NAMALWA (cell line): ENCODE data around the gene LRP1B.
"Not testable (repeated sequence)": the region's sequence is repeated elsewhere in the genome, so short reads cannot be mapped to it uniquely, and the experiment has no call there.

ENCODE experiments used
- DNase-seq: peaks from one replicate; pipeline ENCODE4 v3.0.0-alpha.2; 2015; ENCODE audit warnings: low spot score

Gene LRP1B

GRCh38 chr2:140440815-140441214, 1690.0 kb downstream of the LRP1B start:
- DNase-seq: no peak

DNA sequence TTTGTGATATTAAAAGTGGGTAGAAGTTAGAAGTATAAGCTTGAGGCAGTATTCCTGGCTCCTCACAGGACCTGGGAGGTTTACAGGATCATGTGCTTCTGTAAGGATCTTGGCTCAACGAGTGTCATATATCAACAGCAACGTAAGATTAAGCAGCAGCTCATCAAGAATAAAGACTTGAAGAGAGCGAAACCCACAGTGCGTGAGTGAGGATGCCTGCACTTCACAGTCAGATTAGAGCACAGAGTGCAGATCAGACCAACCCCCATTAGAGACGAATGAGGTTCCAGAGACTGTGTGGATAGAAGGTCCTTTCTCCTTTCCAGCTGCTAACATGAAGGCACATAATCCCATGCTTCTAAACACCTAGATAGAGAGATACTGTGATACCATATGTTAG, 1693.9 kb downstream of the LRP1B start:
- DNase-seq: no peak

- DNase-seq: not testable (repeated sequence)
Measured at GRCh38 chr2:140427033-140427432, 1703.8 kb downstream of the LRP1B start.

GRCh38 chr2:140424471-140424870, 1706.3 kb downstream of the LRP1B start:
- no peak for DNase-seq

- no peak for DNase-seq
Measured at GRCh38 chr2:140422759-140423158, 1708.1 kb downstream of the LRP1B start.

GRCh38 chr2:140417504-140417903, 1713.3 kb downstream of the LRP1B start:
- DNase-seq: no peak

GRCh38 chr2:140416577-140416976, 1714.2 kb downstream of the LRP1B start:
- no peak for DNase-seq

GRCh38 chr2:140415035-140415434, 1715.8 kb downstream of the LRP1B start:
- DNase-seq: not testable (repeated sequence)

DNA sequence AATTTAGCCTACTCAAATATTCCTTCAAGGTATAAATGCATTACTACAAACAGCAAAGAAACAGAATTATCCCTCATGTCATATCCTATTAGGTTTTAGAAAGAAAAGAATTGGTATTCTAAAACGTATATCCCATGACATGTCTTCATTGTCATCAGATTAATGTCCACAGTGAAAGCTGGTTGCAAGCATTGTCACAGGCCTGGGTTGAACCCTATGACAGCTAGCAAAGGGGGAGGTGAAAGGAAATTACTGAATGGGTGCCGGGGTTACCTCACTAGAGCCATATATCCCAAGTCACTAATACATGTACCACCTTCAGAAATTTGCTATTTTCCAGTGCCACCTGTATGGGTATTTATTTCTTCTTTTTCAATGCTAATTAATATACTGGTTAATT, 1720.1 kb downstream of the LRP1B start:
- no peak for DNase-seq

- no peak for DNase-seq
Measured at GRCh38 chr2:140401056-140401455, 1729.8 kb downstream of the LRP1B start.

- no peak for DNase-seq
Measured at GRCh38 chr2:140392824-140393223, 1738.0 kb downstream of the LRP1B start.

GRCh38 chr2:140384946-140385345, 1745.9 kb downstream of the LRP1B start:
- no peak for DNase-seq

DNA sequence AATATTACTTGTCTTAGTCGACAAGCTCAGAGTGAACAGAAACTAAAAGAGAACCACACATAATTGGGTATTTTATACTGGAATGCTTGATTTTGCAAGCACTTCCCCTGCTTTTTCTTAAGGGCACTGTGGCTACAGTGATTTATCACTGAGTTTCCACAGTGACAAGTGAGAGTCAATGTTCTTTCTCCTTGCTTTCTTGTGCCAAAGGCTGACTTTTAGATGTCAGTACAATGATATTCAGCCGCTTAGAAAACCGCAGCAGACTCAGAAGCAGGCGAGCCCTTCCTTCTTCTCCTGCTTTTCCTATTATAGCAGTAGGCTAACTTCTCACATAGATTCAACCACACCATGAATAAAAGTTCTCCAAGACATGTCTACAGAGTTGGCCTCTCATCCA, 1747.0 kb downstream of the LRP1B start:
- no peak for DNase-seq

DNA sequence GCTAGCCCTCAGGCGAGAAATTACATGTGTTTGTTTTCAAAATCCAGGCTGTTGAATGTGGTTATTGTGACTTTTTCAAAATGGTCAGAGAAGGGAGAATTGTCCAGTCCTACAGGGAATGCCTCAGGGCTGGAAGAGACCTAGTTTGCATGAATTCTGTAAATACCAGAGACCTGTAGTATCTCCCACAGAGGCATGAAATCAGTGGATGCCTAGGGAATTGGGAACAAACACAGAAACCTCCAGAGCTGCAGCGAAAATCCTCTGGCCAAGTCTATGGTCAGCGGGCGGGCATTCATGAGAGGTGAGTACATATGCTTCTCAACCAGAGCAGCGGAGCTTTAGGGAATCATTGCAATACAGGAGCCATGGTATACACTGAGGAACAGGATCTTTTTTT, 1754.1 kb downstream of the LRP1B start:
- no peak for DNase-seq

DNA sequence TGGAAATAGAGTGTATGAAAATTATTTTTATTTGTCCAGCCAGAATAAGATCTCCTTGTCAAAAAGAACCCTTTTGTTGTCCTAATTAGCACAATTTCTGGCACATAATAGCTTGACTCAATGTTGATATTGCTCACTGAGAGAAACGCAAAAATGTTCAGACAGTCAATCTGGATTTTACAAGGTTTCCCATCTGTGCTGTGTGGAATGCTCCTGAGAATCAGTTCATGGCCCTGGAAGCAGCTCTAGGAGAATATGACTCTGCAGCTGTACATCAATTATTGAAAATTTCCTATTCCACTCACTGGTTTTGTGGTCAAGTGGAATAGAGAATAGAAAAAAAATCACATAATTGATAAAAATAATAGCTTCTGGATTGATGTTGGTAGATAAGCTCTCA, 1767.7 kb downstream of the LRP1B start:
- no peak for DNase-seq

DNA sequence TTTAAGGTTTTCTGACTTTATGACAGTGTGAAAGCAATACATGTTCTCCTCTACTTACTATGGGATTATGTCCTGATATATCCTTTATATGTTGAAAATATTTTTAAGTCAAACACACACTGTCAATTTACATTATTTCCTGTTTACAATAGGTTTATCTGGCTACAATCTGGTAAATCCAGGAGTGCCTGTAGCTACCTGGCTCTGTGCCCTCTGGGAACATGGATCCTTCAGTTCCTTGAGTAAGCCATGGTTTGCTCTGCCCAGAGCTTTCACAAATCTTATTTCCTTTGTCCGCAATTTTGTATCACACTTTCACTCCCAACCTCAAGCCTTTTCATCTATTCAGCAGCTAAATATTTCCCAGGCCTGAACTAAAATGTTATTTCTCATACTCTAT, 1768.5 kb downstream of the LRP1B start:
- DNase-seq: no peak

DNA sequence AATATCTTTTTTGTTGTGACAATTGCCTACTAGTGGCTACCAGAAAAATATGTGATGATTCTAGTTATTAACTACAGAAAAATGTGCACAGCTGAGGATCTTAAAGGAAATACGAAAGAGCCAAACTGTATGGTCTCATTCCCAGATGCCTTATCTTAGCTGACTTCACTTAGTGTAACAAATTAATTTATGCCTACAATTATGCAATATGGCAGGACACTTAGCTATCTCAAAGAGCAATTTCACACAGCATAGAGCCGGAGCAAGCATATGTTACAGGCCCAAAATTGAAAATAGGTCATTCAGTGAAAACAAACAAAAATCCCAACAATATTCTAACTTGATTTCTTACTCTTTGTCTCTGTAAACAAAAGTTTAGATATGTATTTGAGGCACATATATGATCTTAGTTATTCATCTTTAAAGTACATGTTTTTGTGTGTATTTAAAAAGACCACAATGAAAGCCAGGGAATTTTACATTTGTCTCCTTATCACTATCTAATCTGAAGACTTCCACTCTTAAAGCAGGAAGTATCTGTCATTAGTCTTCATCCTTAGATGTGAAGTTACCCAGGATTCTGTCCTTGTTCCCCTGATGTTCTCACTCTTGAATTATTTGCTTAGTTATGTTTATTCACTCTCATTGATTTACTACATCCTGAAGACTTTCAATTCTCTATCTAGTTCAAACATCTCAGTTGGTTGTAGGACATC, 1771.6 kb downstream of the LRP1B start:
- no peak for DNase-seq

DNA sequence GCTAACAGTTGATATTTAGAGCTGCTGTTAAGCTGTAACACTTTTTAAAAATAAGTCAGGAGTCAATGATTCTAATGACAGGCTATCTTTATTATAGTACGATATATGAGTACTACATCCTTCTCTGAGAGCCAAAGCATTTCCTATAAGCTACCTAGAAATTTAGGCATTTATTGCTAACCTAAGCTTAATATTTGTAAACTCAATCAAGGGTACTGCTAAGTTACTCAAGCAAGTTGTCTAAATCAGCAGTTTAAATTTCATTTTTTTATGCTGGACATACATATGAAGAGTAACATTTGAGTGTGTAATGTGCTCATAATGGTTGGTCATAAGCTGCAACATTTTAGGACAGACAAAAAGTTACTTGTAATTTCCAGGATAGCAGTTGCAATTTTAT, 1774.1 kb downstream of the LRP1B start:
- DNase-seq: no peak

GRCh38 chr2:140355511-140356090, 1775.2 kb downstream of the LRP1B start:
- DNase-seq: no peak

DNA sequence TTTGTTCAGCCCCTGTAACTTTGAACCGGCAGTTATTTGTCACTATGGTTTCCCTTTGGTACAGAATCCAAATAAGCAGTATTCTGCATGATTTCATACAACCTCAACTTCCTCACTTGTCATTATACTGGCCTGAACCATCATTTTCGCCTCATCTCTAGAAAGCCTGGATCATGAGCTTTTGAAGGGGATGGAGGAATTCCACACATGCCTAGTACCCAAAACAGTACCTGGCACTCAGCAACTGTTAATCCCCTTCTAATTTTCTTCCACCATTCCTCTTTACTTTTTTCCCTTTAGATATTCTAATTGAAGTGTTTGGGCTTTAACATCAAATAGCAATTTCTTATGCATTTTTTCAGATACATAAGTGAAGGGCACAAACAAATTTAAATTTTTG, 1776.3 kb downstream of the LRP1B start:
- no peak for DNase-seq

DNA sequence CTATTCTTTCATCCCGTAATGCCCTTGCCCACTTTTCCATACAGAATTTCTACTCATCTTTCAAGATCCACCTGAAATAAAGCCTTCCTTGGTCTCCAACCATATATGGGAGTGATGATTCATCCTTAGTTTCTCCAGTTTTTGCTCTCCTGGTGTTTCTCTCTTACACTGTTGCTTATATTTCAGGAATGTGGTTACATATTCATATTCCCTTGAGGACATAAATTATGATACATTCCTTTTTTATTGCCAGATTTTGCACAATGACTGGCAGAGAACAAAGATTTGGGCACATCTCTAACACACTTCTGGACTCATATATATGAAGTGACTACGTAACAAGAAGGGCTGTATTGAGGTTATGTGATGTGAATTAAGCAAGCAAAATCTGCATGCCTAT, 1777.3 kb downstream of the LRP1B start:
- DNase-seq: no peak

GRCh38 chr2:140351692-140352091, 1779.1 kb downstream of the LRP1B start:
- no peak for DNase-seq

GRCh38 chr2:140349695-140350094, 1781.1 kb downstream of the LRP1B start:
- DNase-seq: peak; percentile 3

DNA sequence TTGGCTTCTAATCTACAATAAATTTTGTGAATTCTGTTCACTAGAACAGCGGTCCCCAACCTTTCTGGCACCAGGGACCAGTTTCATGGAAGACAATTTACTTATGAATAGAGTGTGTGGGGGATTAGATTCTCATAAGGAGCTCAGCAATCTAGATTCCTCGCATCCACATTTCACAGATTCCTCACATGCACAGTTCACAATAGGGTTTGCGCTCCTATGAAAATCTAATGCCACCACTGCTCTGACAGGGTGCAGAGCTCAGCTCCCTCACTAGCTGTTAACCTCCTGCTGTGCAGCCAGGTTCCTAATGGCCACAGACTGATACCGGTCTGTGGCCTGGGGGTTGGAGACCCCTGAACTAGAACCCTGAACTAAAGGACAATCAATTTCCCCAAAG, 1782.0 kb downstream of the LRP1B start:
- DNase-seq: no peak
